AG04449 (cell line): ENCODE measurements around the gene FBXL17.

Experiments
- CTCF ChIA-PET: fragments of 350-600 bp; formaldehyde crosslinking; extraction: SDS; loops from one replicate; lab custom pipeline; 2021; ENCODE audit warnings: antibody characterized with exemption; lab: Yijun Ruan, JAX
- POLR2A ChIA-PET: fragments of 400-600, 350-600 bp; formaldehyde crosslinking; extraction: SDS; loops from one replicate; lab custom pipeline; 2020; ENCODE audit warnings: antibody characterized with exemption, inconsistent platforms; lab: Yijun Ruan, JAX
- DNase-seq: peaks from one replicate; pipeline ENCODE4 v3.0.0-alpha.2; 2010; ENCODE audit warnings: low read depth, low spot score
- H3K4me3 ChIP-seq: 2 replicates; pipeline ENCODE4 v1.5.1; 2011; ENCODE audit warnings: low read depth, mild to moderate bottlenecking, control low read depth, low read length
- CTCF ChIP-seq: IDR thresholded peaks from one replicate; pipeline ENCODE4 v1.5.1; 2011; ENCODE audit warnings: mild to moderate bottlenecking, moderate library complexity, low read length, control low read depth, inconsistent platforms; ENCODE audit not compliant: insufficient read depth; ENCODE audit errors: missing control alignments

The FBXL17 gene

GRCh38 chr5:107997338-107997980 is 384.4 kb downstream of the FBXL17 start:
- CTCF ChIA-PET = no interaction called here
- H3K4me3 ChIP-seq = no peak overlapping the region

GRCh38 chr5:107993341-107993740 is 388.6 kb downstream of the FBXL17 start:
- POLR2A ChIA-PET = no interaction called here
- no peak for DNase-seq
- CTCF ChIA-PET = no interaction called here
- no peak for TF ChIP-seq CTCF
- H3K4me3 ChIP-seq = no peak overlapping the region

More at GRCh38 chr5:107997338-107997980, 384.4 kb downstream of the FBXL17 start:
- no peak for TF ChIP-seq CTCF
- no peak for DNase-seq
- POLR2A ChIA-PET = no interaction called here

GRCh38 chr5:107990881-107991810 is 390.8 kb downstream of the FBXL17 start:
- CTCF ChIA-PET = no interaction called here
- no peak for DNase-seq
- no peak overlapping the region for H3K4me3 ChIP-seq
- no peak for TF ChIP-seq CTCF
- POLR2A ChIA-PET = no interaction called here

GRCh38 chr5:107985144-107985543 is 396.8 kb downstream of the FBXL17 start:
- H3K4me3 ChIP-seq = no peak overlapping the region
- ChIA-PET CTCF (no interaction called here), POLR2A (no interaction called here)
- TF ChIP-seq CTCF = no peak
- DNase-seq = no peak

GRCh38 chr5:107982703-107983425 is 399.0 kb downstream of the FBXL17 start:
- H3K4me3 ChIP-seq = no peak overlapping the region
- DNase-seq = no peak
- POLR2A ChIA-PET = no interaction called here
- TF ChIP-seq CTCF = no peak
- CTCF ChIA-PET = no interaction called here
